GM18870 (cell line): Measurements from ENCODE around the gene DHRS4.
A peak's percentile ranks its signal among the peaks of the same experiment; 100 is the strongest.

Source experiments
- ATAC-seq: cut with Tn5 transposase; IDR thresholded peaks from one replicate; pipeline ENCODE4 v1.9.1; 2021; ENCODE audit warnings: moderate library complexity; ENCODE audit not compliant: unreplicated experiment

The DHRS4 gene

GRCh38 chr14:23953464-23954278 is at the start of gene DHRS4:
Gene DHRS4, plus strand, starts transcription at chr14:23953770. Its CDS starts 19 bp downstream, at chr14:23953789.
- peak; percentile 74 for ATAC-seq

- ATAC-seq = no peak
Measured at GRCh38 chr14:23910101-23910875, 43.3 kb upstream of the DHRS4 start.

- ATAC-seq = no peak
Measured at GRCh38 chr14:23910876-23911210, 42.7 kb upstream of the DHRS4 start.

GRCh38 chr14:23915559-23915958 is 38.0 kb upstream of the DHRS4 start:
- no peak for ATAC-seq

- ATAC-seq = no peak
Measured at GRCh38 chr14:23916004-23916403, 37.6 kb upstream of the DHRS4 start.

GRCh38 chr14:23916446-23916845 is 37.1 kb upstream of the DHRS4 start:
- ATAC-seq = no peak

GRCh38 chr14:23922545-23922944 is 31.0 kb upstream of the DHRS4 start:
- no peak for ATAC-seq

GRCh38 chr14:23925523-23926075 is 28.0 kb upstream of the DHRS4 start:
- ATAC-seq = no peak

GRCh38 chr14:23926543-23926942 is 27.0 kb upstream of the DHRS4 start:
- no peak for ATAC-seq

- no peak for ATAC-seq
Measured at GRCh38 chr14:23929136-23929535, 24.4 kb upstream of the DHRS4 start.

- ATAC-seq = no peak
Measured at GRCh38 chr14:23929822-23930294, 23.7 kb upstream of the DHRS4 start.

- no peak for ATAC-seq
Measured at GRCh38 chr14:23930742-23931141, 22.8 kb upstream of the DHRS4 start.

- no peak for ATAC-seq
Measured at GRCh38 chr14:23931721-23932289, 21.8 kb upstream of the DHRS4 start.

- ATAC-seq = no peak
Measured at GRCh38 chr14:23932639-23933038, 20.9 kb upstream of the DHRS4 start.

GRCh38 chr14:23933108-23933741 is 20.3 kb upstream of the DHRS4 start:
- no peak for ATAC-seq

- no peak for ATAC-seq
Measured at GRCh38 chr14:23933742-23934128, 19.8 kb upstream of the DHRS4 start.

- no peak for ATAC-seq
Measured at GRCh38 chr14:23935158-23935557, 18.4 kb upstream of the DHRS4 start.

GRCh38 chr14:23936084-23936829 is 17.3 kb upstream of the DHRS4 start:
- ATAC-seq = no peak

GRCh38 chr14:23937203-23937602 is 16.4 kb upstream of the DHRS4 start:
- ATAC-seq = no peak

- no peak for ATAC-seq
Measured at GRCh38 chr14:23938823-23939222, 14.7 kb upstream of the DHRS4 start.
